Ovary (tissue), 9 donors: ENCODE data around the gene USP14. TPM values are rescaled to one million over a fixed set of nuclear protein-coding genes. Genes with fewer than 3 reads are reported as not detected.

Experiments
- DNase-seq, 5 donors: peaks; one replicate each; pipeline ENCODE4 v3.0.0-alpha.2; 2019 to 2020
- H3K27ac ChIP-seq, 2 donors: fragments of 200-600 bp; one replicate each; pipeline versions ENCODE4 v1.5.1 to v1.8.0; 2019 to 2022
- H3K27me3 ChIP-seq: fragments of 200-600 bp; one replicate; pipeline ENCODE4 v1.8.0; 2022
- H3K36me3 ChIP-seq: fragments of 200-600 bp; sonication (generic); one replicate; pipeline ENCODE4 v1.5.1; 2019
- H3K4me1 ChIP-seq: one replicate; pipeline ENCODE4 v1.8.1; 2013; ENCODE audit warnings: mild to moderate bottlenecking, moderate library complexity; ENCODE audit not compliant: insufficient read depth
- H3K4me3 ChIP-seq: fragments of 200-600 bp; sonication (generic); one replicate; pipeline ENCODE4 v1.5.1; 2017
- H3K9me3 ChIP-seq, 2 donors: fragments of 200-600 bp in 1 of 2; sonication (generic) in 1 of 2; one replicate each; pipeline versions ENCODE4 v1.5.1 to v1.8.1; 2013 to 2019; ENCODE audit warnings: mild to moderate bottlenecking in 1 of 2, moderate library complexity in 1 of 2
- EP300 ChIP-seq: sonication (generic); formaldehyde crosslinking; IDR thresholded peaks from one replicate; pipeline ENCODE4 v1.6.1; 2017; ENCODE audit warnings: antibody characterized with exemption
- POLR2A ChIP-seq: fragments of 450-650 bp; IDR thresholded peaks from one replicate; pipeline ENCODE4 v1.6.1; 2017; ENCODE audit warnings: antibody characterized with exemption, mild to moderate bottlenecking, moderate library complexity
- WGBS, 3 donors: extraction: QIAGEN DNeasy Blood & Tissue Kit in 1 of 3; methylation state at CpG; one replicate each; pipeline versions ENCODE4 v1.1.5 to v1.1.7; 2013 to 2017; 5-methylcytosine and 5-hydroxymethylcytosine counted together
- intact Hi-C, 4 donors: fragments of 100-400 bp; cut with DNase I; formaldehyde crosslinking; loops; one replicate each; pipeline versions ENCODE4 v1.11.0 to v1.15.1; 2022 to 2023
- polyA plus RNA-seq, 2 donors: library from polyadenylated mRNA; stranded (reverse); fragments of 200-250 nt in 1 of 2; fragments of 350-450 nt in 1 of 2; fragmentation: Illumina TruSeq in 1 of 2; extraction: RNeasy Lipid Tissue Mini Kit (QIAGEN cat#74804) in 1 of 2; gene quantifications; one replicate each; pipeline ENCODE4 v1.2.3, GENCODE V29; 2013 to 2014
- total RNA-seq, 7 donors: library from RNA; depleted of rRNA in 2 of 7; stranded (reverse); fragments of >200 nt in 2 of 7; fragmentation: NEBNext Ultra II Directional in 3 of 7; extraction: Animal tissue kit (Norgen Biotek cat#: 25700) in 3 of 7; gene quantifications; one replicate each; pipeline versions ENCODE4 v1.1.0 to v1.2.4, GENCODE V29; 2016 to 2023
- TF ChIP-seq, protein P1 (sequence below), 3 donors: fragments of 450-650 bp in 2 of 3; fragments of 200-600 bp in 1 of 3; IDR thresholded peaks; one replicate each; pipeline versions ENCODE4 v1.5.1 to v1.8.0; 2016 to 2022; ENCODE audit warnings: antibody characterized with exemption in 3 of 3, mild to moderate bottlenecking in 1 of 3
- donor health status: DM: no; HTN: no; CAD: no; lungs with moderate emphysema.
- donor health status: DM: no; HTN: no; CAD: no.
- donor health status: Bipolar disorder and iron deficiency.
- donor health status: DM: yes; HTN: yes; CAD: no.
- donor health status: DM: no; HTN: no; CAD: no.
- donor health status: DM: yes; HTN: yes; CAD: no.

The USP14 gene
- total and polyA plus RNA-seq, 9 donors: 14.4 to 52.1 (median 40.1) TPM

DNA sequence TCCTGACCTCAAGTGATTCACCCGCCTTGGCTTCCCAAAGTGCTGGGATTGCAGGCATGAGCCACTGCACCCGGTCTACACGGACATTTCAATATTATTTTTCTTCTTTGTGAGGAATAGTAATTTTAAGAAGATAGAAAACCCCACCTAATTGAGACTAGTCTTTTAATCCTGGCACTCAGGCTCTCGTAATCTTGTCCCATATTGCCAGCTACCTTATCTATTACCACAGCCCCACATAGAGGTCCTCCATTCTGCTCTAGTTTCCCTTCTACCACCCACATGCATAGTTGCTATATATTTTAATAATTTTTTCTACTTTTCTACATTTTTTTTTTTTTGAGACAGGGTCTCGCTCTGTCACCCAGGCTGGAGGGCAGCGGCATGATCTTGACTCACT, 9.5 kb upstream of the USP14 start:
- DNase-seq: no peak
- intact Hi-C loops: no loop called here
- Histone ChIP-seq H3K27ac (no peak overlapping the region), H3K36me3 (no peaks in the 10 kb centered on the region), H3K4me3 (no peak overlapping the region), H3K9me3 (no peaks in the 10 kb centered on the region), H3K27me3 (no peaks in the 10 kb centered on the region), H3K4me1 (no peaks in the 10 kb centered on the region)
- WGBS, 3 donors: 72 to 84% (median 76%) methylated on average over 6 of the region's 6 CpGs
- TF ChIP-seq, protein P1, sequence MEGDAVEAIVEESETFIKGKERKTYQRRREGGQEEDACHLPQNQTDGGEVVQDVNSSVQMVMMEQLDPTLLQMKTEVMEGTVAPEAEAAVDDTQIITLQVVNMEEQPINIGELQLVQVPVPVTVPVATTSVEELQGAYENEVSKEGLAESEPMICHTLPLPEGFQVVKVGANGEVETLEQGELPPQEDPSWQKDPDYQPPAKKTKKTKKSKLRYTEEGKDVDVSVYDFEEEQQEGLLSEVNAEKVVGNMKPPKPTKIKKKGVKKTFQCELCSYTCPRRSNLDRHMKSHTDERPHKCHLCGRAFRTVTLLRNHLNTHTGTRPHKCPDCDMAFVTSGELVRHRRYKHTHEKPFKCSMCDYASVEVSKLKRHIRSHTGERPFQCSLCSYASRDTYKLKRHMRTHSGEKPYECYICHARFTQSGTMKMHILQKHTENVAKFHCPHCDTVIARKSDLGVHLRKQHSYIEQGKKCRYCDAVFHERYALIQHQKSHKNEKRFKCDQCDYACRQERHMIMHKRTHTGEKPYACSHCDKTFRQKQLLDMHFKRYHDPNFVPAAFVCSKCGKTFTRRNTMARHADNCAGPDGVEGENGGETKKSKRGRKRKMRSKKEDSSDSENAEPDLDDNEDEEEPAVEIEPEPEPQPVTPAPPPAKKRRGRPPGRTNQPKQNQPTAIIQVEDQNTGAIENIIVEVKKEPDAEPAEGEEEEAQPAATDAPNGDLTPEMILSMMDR (IDR thresholded peaks at IDR 0.05): no peak
- no peak for TF ChIP-seq POLR2A
- TF ChIP-seq EP300: no peak

DNA sequence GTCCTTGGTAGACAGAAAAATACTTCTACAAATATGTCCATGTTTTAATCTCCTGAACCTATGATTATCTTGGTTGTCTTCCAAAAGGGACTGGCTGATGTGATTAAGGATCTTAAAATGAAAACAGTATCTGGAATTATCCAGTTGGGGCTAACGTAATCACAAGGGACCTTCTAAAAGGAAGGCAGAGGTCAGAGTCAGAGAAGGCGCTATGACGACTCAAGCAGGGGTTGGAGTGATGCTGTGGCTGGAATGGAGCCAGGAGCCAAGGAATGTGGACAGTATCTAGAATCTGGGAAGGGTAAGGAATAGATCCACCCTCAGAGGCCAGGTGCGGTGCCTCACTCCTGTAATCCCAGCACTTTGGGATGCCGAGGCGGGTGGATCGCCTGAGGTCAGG, 4.2 kb upstream of the USP14 start:
- H3K9me3 ChIP-seq: no peaks in the 10 kb centered on the region
- TF ChIP-seq EP300: no peak
- TF ChIP-seq POLR2A: no peak
- TF ChIP-seq, protein P1 (IDR thresholded peaks at IDR 0.05): no peak
- no peaks in the 10 kb centered on the region for H3K27me3 ChIP-seq
- intact Hi-C loops: no loop called here
- H3K4me3 ChIP-seq: no peak overlapping the region
- DNase-seq: no peak
- H3K27ac ChIP-seq: no peak overlapping the region
- WGBS, 3 donors: 59 to 70% (median 60%) methylated on average over 7 of the region's 7 CpGs
- no peaks in the 10 kb centered on the region for H3K36me3 ChIP-seq
- H3K4me1 ChIP-seq: peaks cover under 1% of the 10 kb centered on the region

DNA sequence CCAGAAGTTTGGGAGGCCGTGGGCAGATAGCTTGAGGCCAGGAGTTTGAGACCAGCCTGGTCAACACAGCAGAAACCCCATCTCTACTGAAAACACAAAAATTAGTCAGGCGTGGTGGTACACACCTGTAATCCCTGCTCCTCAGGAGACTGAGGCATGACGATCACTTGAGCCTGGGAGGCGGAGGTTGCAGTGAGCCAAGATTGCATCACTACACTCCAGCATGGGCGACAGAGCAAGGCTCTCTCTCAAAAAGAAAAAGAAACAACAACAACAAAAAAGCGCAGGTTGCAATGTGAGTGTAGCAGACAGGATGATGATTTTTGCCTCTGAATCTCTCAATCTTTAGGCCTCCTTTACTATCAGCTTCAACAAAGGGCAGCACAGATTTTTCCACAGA, 2.7 kb upstream of the USP14 start:
- WGBS, 3 donors: 79 to 84% (median 80%) methylated on average over 6 of the region's 6 CpGs

DNA sequence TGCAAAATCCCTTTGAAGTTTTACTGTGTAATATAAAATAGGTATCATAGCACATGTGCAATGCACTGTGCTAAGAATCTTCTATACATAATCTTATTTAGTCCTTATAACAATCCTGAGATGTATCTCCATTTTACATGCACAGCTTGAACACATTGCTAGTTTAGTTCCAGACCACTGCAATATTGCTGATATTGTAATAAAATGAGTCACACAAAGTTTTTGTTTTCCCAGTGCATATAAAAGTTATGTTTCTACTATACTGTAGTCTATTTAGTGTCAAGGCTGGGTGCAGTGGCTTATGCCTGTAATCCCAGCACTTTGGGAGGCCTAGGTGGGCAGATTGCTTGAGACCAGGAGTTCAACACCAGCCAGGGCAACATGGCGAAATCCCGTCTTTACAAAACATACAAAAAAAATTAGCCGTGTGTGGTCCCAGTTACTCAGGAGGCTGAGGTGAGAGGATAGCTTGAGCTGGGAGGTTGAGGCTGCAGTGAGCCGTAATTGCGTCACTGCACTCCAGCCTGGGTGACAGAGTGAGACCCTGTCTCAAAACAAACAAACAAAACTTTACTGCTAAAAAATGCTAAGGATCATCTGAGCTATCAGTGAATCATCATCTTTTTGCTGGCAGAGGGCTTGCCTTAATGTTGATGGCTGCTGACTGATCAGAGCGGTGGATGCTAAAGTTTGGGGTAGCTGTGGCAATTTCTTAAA, 1.7 kb upstream of the USP14 start:
- 87 to 92% (median 91%) methylated on average over 6 of the region's 6 CpGs for WGBS, 3 donors
- TF ChIP-seq EP300 (no peak), POLR2A (no peak)
- TF ChIP-seq, protein P1 (IDR thresholded peaks at IDR 0.05): no peak
- Histone ChIP-seq H3K4me1 (peaks cover 6% of the 10 kb centered on the region), H3K4me3 (no peak overlapping the region), H3K27me3 (no peaks in the 10 kb centered on the region), H3K36me3 (no peaks in the 10 kb centered on the region), H3K9me3 (no peaks in the 10 kb centered on the region), H3K27ac (no peak overlapping the region)
- DNase-seq: no peak
- intact Hi-C loops: no loop called here

More for the DNA sequence above, 2.7 kb upstream of the USP14 start:
- TF ChIP-seq, protein P1 (IDR thresholded peaks at IDR 0.05): no peak
- TF ChIP-seq EP300: no peak
- TF ChIP-seq POLR2A: no peak
- no peaks in the 10 kb centered on the region for H3K27me3 ChIP-seq
- H3K9me3 ChIP-seq: no peaks in the 10 kb centered on the region
- H3K27ac ChIP-seq: no peak overlapping the region
- H3K4me1 ChIP-seq: peaks cover 6% of the 10 kb centered on the region
- no peaks in the 10 kb centered on the region for H3K36me3 ChIP-seq
- no peak overlapping the region for H3K4me3 ChIP-seq
- intact Hi-C loops: no loop called here
- DNase-seq: no peak
